Liver (tissue), 9 donors: ENCODE measurements around the gene TCF25. TPM values are rescaled to one million over a fixed set of nuclear protein-coding genes. Genes with fewer than 3 reads are reported as not detected.

Experiments used
- DNase-seq: peaks from one replicate; pipeline ENCODE4 v3.0.0-alpha.2; 2017; ENCODE audit warnings: low spot score
- H3K27ac ChIP-seq, 2 donors: one replicate each; pipeline ENCODE4 v1.7.0; 2013; ENCODE audit warnings: inconsistent platforms in 2 of 2, low read length in 2 of 2, control low read depth in 1 of 2, low read depth in 1 of 2, mild to moderate bottlenecking in 1 of 2
- H3K27me3 ChIP-seq, 4 donors: one replicate each; pipeline versions ENCODE4 v1.6.1 to v1.7.0; 2013; ENCODE audit warnings: low read length in 3 of 4, inconsistent platforms in 1 of 4, mild to moderate bottlenecking in 1 of 4, moderate library complexity in 1 of 4; ENCODE audit not compliant: control insufficient read depth in 4 of 4, insufficient read depth in 4 of 4
- H3K36me3 ChIP-seq, 4 donors: one replicate each; pipeline versions ENCODE4 v1.6.1 to v1.7.0; 2013; ENCODE audit warnings: low read length in 3 of 4, mild to moderate bottlenecking in 3 of 4, low read depth in 1 of 4, moderate library complexity in 1 of 4; ENCODE audit not compliant: control insufficient read depth in 4 of 4, insufficient read depth in 3 of 4
- H3K4me1 ChIP-seq, 4 donors: one replicate each; pipeline versions ENCODE4 v1.6.1 to v1.7.0; 2013; ENCODE audit warnings: low read length in 3 of 4, mild to moderate bottlenecking in 3 of 4, moderate library complexity in 1 of 4; ENCODE audit not compliant: control insufficient read depth in 4 of 4, insufficient read depth in 4 of 4
- H3K4me3 ChIP-seq, 3 donors: one replicate each; pipeline versions ENCODE4 v1.6.1 to v1.7.0; 2013; ENCODE audit warnings: low read length in 3 of 3, control low read depth in 1 of 3, low read depth in 1 of 3, mild to moderate bottlenecking in 1 of 3
- H3K9ac ChIP-seq, 2 donors: one replicate each; pipeline ENCODE4 v1.7.0; 2013; ENCODE audit warnings: low read length in 2 of 2, mild to moderate bottlenecking in 2 of 2, moderate library complexity in 2 of 2, control low read depth in 1 of 2, low read depth in 1 of 2
- H3K9me3 ChIP-seq, 4 donors: one replicate each; pipeline versions ENCODE4 v1.6.1 to v1.7.0; 2013; ENCODE audit warnings: low read length in 3 of 4; ENCODE audit not compliant: control insufficient read depth in 4 of 4
- EGR1 ChIP-seq, 2 donors: IDR thresholded peaks; 2 replicates each; pipeline ENCODE4 v1.6.1; 2016 to 2018; ENCODE audit warnings: antibody characterized with exemption in 2 of 2, low read depth in 2 of 2
- FOXA1 ChIP-seq: IDR thresholded peaks from 2 replicates; pipeline ENCODE4 v1.6.1; 2016; ENCODE audit warnings: antibody characterized with exemption
- FOXA2 ChIP-seq: IDR thresholded peaks from 2 replicates; pipeline ENCODE4 v1.6.1; 2016; ENCODE audit warnings: antibody characterized with exemption
- GABPA ChIP-seq, 2 donors: IDR thresholded peaks in 1 of 2; conservative IDR thresholded peaks in 1 of 2; 2 replicates each; pipeline ENCODE4 v1.6.1; 2016; ENCODE audit warnings: antibody characterized with exemption in 2 of 2, mild to moderate bottlenecking in 1 of 2, moderate library complexity in 1 of 2
- HNF4A ChIP-seq, 2 donors: conservative IDR thresholded peaks; 2 replicates each; pipeline ENCODE4 v1.6.1; 2016; ENCODE audit warnings: antibody characterized with exemption in 2 of 2, mild to moderate bottlenecking in 2 of 2
- HNF4G ChIP-seq: IDR thresholded peaks from 2 replicates; pipeline ENCODE4 v1.6.1; 2016; ENCODE audit warnings: antibody characterized with exemption
- JUND ChIP-seq, 2 donors: IDR thresholded peaks; 2 replicates each; pipeline ENCODE4 v1.6.1; 2016; ENCODE audit warnings: antibody characterized with exemption in 2 of 2
- NR2F2 ChIP-seq: IDR thresholded peaks from 2 replicates; pipeline ENCODE4 v1.6.1; 2016; ENCODE audit warnings: antibody characterized with exemption
- RAD21 ChIP-seq, 2 donors: IDR thresholded peaks; 2 replicates each; pipeline ENCODE4 v1.6.1; 2016; ENCODE audit warnings: antibody characterized with exemption in 2 of 2, mild to moderate bottlenecking in 2 of 2
- RXRA ChIP-seq, 2 donors: IDR thresholded peaks; 2 replicates each; pipeline ENCODE4 v1.6.1; 2017 to 2018; ENCODE audit warnings: antibody characterized with exemption in 2 of 2, mild to moderate bottlenecking in 1 of 2
- SP1 ChIP-seq: IDR thresholded peaks from 2 replicates; pipeline ENCODE4 v1.6.1; 2018; ENCODE audit warnings: antibody characterized with exemption, mild to moderate bottlenecking
- TAF1 ChIP-seq: conservative IDR thresholded peaks from 2 replicates; pipeline ENCODE4 v1.6.1; 2016; ENCODE audit warnings: antibody characterized with exemption, mild to moderate bottlenecking
- YY1 ChIP-seq: IDR thresholded peaks from 2 replicates; pipeline ENCODE4 v1.6.1; 2016; ENCODE audit warnings: antibody characterized with exemption, mild to moderate bottlenecking
- WGBS: extraction: QIAGEN DNeasy Blood & Tissue Kit; methylation state at CpG from one replicate; pipeline ENCODE4 v1.1.7; 2013; 5-methylcytosine and 5-hydroxymethylcytosine counted together
- polyA plus RNA-seq, 2 donors: library from polyadenylated mRNA; stranded (reverse) in 1 of 2; unstranded in 1 of 2; fragments of 200-250 nt in 1 of 2; fragments of >200 nt in 1 of 2; fragmentation: Nextera tagmentation in 1 of 2; extraction: Ambion mirVana in 1 of 2; gene quantifications; one replicate each; pipeline versions ENCODE4 v1.2.1 to v1.2.3, GENCODE V29; 2013 to 2015
- total RNA-seq, 2 donors: library from RNA; depleted of rRNA; stranded (reverse); fragments of >200 nt; gene quantifications; one replicate each; pipeline ENCODE4 v1.2.3, GENCODE V29; 2014
- TF ChIP-seq, protein P1 (sequence below): IDR thresholded peaks from 2 replicates; pipeline ENCODE4 v1.6.1; 2016; ENCODE audit warnings: antibody characterized with exemption, mild to moderate bottlenecking
- TF ChIP-seq, protein P2 (sequence below): IDR thresholded peaks from 2 replicates; pipeline ENCODE4 v1.6.1; 2016; ENCODE audit warnings: antibody characterized with exemption
- TF ChIP-seq, protein P3 (sequence below): fragments of 150-350 bp; IDR thresholded peaks from 2 replicates; pipeline ENCODE4 v1.5.1; 2017; ENCODE audit warnings: improper control_type of control experiment, low read depth, low read length; ENCODE audit not compliant: missing input control
- TF ChIP-seq, protein P4 (sequence below): IDR thresholded peaks from 2 replicates; pipeline ENCODE4 v1.6.1; 2016; ENCODE audit warnings: antibody characterized with exemption
- donor health status: healthy.
- donor health status: healthy.
- donor health status: healthy.
- donor health status: healthy.
- donor health status: healthy.

Gene TCF25
- total and polyA plus RNA-seq, 4 donors: 59.6 to 98.8 (median 76.8) TPM

DNA sequence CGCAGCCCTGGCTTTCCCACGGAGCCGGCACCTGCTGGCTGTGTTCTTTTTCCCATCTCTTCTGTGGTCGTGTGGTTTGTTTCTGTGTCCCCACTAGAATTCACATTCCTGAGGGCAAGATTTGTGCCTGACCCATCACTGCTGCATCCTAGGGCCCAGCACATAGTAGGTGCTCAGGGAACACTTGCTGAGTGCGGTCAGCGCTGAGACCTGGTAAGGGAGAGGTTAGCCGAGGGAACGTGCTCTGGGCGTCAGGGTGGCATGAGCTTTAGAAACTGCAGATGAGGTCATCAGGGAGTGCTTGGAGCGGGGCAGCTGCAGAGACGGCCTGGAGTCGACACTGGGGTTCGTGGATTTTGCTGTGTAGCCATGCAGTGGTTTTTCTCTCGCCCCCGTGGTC, 81.1 kb downstream of the TCF25 start:
- DNase-seq: no peak
- TF ChIP-seq, protein P1, sequence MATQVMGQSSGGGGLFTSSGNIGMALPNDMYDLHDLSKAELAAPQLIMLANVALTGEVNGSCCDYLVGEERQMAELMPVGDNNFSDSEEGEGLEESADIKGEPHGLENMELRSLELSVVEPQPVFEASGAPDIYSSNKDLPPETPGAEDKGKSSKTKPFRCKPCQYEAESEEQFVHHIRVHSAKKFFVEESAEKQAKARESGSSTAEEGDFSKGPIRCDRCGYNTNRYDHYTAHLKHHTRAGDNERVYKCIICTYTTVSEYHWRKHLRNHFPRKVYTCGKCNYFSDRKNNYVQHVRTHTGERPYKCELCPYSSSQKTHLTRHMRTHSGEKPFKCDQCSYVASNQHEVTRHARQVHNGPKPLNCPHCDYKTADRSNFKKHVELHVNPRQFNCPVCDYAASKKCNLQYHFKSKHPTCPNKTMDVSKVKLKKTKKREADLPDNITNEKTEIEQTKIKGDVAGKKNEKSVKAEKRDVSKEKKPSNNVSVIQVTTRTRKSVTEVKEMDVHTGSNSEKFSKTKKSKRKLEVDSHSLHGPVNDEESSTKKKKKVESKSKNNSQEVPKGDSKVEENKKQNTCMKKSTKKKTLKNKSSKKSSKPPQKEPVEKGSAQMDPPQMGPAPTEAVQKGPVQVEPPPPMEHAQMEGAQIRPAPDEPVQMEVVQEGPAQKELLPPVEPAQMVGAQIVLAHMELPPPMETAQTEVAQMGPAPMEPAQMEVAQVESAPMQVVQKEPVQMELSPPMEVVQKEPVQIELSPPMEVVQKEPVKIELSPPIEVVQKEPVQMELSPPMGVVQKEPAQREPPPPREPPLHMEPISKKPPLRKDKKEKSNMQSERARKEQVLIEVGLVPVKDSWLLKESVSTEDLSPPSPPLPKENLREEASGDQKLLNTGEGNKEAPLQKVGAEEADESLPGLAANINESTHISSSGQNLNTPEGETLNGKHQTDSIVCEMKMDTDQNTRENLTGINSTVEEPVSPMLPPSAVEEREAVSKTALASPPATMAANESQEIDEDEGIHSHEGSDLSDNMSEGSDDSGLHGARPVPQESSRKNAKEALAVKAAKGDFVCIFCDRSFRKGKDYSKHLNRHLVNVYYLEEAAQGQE: no peak
- TF ChIP-seq HNF4G (no peak), HNF4A (conservative IDR thresholded peaks at IDR 0.05) (no peak), YY1 (no peak), TAF1 (no peak), FOXA1 (no peak), SP1 (no peak)
- TF ChIP-seq, protein P2, sequence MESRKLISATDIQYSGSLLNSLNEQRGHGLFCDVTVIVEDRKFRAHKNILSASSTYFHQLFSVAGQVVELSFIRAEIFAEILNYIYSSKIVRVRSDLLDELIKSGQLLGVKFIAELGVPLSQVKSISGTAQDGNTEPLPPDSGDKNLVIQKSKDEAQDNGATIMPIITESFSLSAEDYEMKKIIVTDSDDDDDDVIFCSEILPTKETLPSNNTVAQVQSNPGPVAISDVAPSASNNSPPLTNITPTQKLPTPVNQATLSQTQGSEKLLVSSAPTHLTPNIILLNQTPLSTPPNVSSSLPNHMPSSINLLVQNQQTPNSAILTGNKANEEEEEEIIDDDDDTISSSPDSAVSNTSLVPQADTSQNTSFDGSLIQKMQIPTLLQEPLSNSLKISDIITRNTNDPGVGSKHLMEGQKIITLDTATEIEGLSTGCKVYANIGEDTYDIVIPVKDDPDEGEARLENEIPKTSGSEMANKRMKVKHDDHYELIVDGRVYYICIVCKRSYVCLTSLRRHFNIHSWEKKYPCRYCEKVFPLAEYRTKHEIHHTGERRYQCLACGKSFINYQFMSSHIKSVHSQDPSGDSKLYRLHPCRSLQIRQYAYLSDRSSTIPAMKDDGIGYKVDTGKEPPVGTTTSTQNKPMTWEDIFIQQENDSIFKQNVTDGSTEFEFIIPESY: no peak
- WGBS: 96% methylated on average over 15 of the region's 15 CpGs

DNA sequence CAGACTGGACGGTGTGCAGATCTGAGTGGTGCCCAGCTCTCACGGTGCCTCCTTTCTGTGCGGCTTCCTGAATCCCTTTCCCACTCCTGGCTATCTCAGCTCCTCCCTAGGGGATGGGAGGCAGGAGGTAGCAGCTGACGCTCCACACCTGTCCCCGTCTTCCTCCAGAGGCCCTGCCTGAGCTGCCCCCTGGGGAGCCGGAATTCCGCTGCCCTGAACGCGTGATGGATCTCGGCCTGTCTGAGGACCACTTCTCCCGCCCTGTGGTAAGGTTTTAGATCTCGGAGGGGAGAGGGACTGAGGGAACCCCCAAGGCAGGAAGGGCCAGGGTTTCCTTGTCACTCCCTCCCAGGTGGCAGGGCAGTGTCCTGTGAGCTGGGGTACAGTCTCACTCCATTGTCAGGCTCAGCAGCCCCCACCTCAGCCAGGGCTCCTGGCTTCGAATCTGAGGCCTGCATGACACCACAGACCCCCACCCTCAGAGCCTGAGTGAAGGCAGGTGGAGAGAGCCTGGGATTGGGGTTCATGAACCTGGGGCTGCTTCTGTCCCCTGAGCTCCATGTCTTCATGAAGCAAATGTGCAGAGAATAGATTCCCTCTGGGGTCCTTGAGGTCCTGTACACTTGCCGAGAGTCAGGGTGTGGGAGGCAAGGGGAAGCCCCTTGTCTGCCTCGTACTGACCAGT, 81.8 kb downstream of the TCF25 start:
- H3K36me3 ChIP-seq: peaks cover 2 to 23% (median 3%) of the 10 kb centered on the region in 4 donors
- TF ChIP-seq JUND (IDR thresholded peaks at IDR 0.05) (no peak), GABPA (IDR thresholded peaks at IDR 0.05 in 1 of 2, conservative IDR thresholded peaks at IDR 0.05 in 1 of 2) (no peak), FOXA2 (no peak), HNF4G (no peak), EGR1 (IDR thresholded peaks at IDR 0.05; ENCODE audit: low read depth in 2 of 2) (no peak), TAF1 (no peak), RXRA (IDR thresholded peaks at IDR 0.05) (no peak), RAD21 (IDR thresholded peaks at IDR 0.05) (no peak), YY1 (no peak), NR2F2 (no peak)
- TF ChIP-seq, protein P3, sequence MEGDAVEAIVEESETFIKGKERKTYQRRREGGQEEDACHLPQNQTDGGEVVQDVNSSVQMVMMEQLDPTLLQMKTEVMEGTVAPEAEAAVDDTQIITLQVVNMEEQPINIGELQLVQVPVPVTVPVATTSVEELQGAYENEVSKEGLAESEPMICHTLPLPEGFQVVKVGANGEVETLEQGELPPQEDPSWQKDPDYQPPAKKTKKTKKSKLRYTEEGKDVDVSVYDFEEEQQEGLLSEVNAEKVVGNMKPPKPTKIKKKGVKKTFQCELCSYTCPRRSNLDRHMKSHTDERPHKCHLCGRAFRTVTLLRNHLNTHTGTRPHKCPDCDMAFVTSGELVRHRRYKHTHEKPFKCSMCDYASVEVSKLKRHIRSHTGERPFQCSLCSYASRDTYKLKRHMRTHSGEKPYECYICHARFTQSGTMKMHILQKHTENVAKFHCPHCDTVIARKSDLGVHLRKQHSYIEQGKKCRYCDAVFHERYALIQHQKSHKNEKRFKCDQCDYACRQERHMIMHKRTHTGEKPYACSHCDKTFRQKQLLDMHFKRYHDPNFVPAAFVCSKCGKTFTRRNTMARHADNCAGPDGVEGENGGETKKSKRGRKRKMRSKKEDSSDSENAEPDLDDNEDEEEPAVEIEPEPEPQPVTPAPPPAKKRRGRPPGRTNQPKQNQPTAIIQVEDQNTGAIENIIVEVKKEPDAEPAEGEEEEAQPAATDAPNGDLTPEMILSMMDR: no peak
- TF ChIP-seq, protein P4, sequence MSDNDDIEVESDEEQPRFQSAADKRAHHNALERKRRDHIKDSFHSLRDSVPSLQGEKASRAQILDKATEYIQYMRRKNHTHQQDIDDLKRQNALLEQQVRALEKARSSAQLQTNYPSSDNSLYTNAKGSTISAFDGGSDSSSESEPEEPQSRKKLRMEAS: no peak
- TF ChIP-seq, protein P2: no peak
- no peak overlapping the region for H3K4me3 ChIP-seq
- H3K4me1 ChIP-seq: no peaks in the 10 kb centered on the region
- H3K27me3 ChIP-seq: no peaks in the 10 kb centered on the region
- 96% methylated on average over 15 of the region's 15 CpGs for WGBS
- DNase-seq: no peak
- H3K27ac ChIP-seq: no peak overlapping the region
- no peaks in the 10 kb centered on the region for H3K9me3 ChIP-seq
- no peak overlapping the region for H3K9ac ChIP-seq

More for the DNA sequence above, 81.1 kb downstream of the TCF25 start:
- Histone ChIP-seq H3K27me3 (no peaks in the 10 kb centered on the region), H3K4me3 (no peak overlapping the region), H3K27ac (no peak overlapping the region), H3K9me3 (no peaks in the 10 kb centered on the region), H3K4me1 (peaks cover 0 to 3% (median under 1%) of the 10 kb centered on the region in 4 donors), H3K36me3 (peaks cover 2 to 18% (median 3%) of the 10 kb centered on the region in 4 donors), H3K9ac (no peak overlapping the region)
